ENCODE data around the gene KLHL29. TPM values are rescaled to one million over a fixed set of nuclear protein-coding genes. Genes with fewer than 3 reads are reported as not detected.

KLHL29 gene
- total RNA-seq, 1 donor from 2014 or later, result 8.4 TPM

DNA sequence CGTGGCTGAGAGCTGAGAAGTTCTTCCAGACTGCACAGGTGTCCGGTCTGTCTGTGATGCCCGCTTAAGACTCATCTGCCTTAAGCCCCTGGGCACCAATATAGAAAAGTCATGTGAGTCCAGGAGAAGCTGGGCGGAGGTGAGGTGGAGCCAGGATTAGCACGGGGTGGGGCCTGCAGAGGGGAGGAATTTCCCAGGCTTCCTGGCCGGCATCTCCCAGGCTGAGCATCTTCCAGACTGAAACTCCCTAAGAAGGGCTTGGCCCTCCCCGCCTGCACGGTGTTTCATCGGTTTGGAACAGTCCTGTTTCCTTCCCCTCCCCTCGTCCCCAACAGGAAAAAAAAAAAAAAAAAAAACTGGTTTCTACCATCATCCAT lies 271.6 kb downstream of the KLHL29 start:
- Mint-ChIP-seq H3K27me3 (ENCODE audit: low read depth) (no peaks in the 10 kb centered on the region), H3K9me3 (no peaks in the 10 kb centered on the region), H3K4me3 (no peak overlapping the region), H3K27ac (ENCODE audit: unreplicated experiment) (no peak overlapping the region), H3K36me3 (ENCODE audit: low read depth) (no peaks in the 10 kb centered on the region), H3K4me1 (peaks cover 32% of the 10 kb centered on the region)
- DNase-seq (ENCODE audit: low read depth, low spot score), result no peak
- no peak for TF ChIP-seq CTCF (conservative IDR thresholded peaks at IDR 0.05)

DNA sequence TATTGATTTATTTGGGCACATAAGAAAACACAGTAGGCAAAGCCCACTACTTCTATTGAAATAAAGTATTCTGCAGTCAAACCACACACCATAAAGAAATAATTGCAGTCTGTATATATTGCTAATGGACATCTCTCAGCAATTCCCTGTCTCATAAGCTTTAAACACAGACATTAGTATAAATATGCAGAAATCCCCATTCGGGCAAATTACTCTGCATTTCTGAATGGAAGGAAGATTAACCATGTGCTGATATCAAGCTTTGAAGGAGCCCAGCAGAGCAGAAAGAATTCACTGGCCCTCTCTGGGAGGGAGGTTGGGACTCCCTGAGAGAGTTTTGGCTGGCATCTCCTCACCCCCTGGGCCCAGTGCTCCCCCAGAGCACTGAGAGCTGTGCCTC lies 272.4 kb downstream of the KLHL29 start:
- Mint-ChIP-seq H3K36me3 (ENCODE audit: low read depth) (no peaks in the 10 kb centered on the region), H3K9me3 (no peaks in the 10 kb centered on the region), H3K27ac (ENCODE audit: unreplicated experiment) (no peak overlapping the region), H3K27me3 (ENCODE audit: low read depth) (no peaks in the 10 kb centered on the region), H3K4me1 (peaks cover 32% of the 10 kb centered on the region), H3K4me3 (no peak overlapping the region)
- DNase-seq (ENCODE audit: low read depth, low spot score), result no peak
- TF ChIP-seq CTCF (conservative IDR thresholded peaks at IDR 0.05), result no peak

- H3K27me3 Mint-ChIP-seq (ENCODE audit: low read depth), result no peaks in the 10 kb centered on the region
- no peak for DNase-seq (ENCODE audit: low read depth, low spot score)
- no peaks in the 10 kb centered on the region for H3K9me3 Mint-ChIP-seq
- no peak for TF ChIP-seq CTCF (conservative IDR thresholded peaks at IDR 0.05)
- no peak overlapping the region for H3K4me3 Mint-ChIP-seq
- H3K4me1 Mint-ChIP-seq, result peaks cover 32% of the 10 kb centered on the region
- H3K36me3 Mint-ChIP-seq (ENCODE audit: low read depth), result no peaks in the 10 kb centered on the region
- H3K27ac Mint-ChIP-seq (ENCODE audit: unreplicated experiment), result no peak overlapping the region
Observed at GRCh38 chr2:23657934-23658333, 273.0 kb downstream of the KLHL29 start.

GRCh38 chr2:23658466-23658942 lies 273.5 kb downstream of the KLHL29 start:
- no peak for TF ChIP-seq CTCF (conservative IDR thresholded peaks at IDR 0.05)
- DNase-seq (ENCODE audit: low read depth, low spot score), result no peak
- Mint-ChIP-seq H3K4me3 (no peak overlapping the region), H3K9me3 (no peaks in the 10 kb centered on the region), H3K36me3 (ENCODE audit: low read depth) (no peaks in the 10 kb centered on the region), H3K27ac (ENCODE audit: unreplicated experiment) (no peak overlapping the region), H3K27me3 (ENCODE audit: low read depth) (no peaks in the 10 kb centered on the region), H3K4me1 (peaks cover 32% of the 10 kb centered on the region)

DNA sequence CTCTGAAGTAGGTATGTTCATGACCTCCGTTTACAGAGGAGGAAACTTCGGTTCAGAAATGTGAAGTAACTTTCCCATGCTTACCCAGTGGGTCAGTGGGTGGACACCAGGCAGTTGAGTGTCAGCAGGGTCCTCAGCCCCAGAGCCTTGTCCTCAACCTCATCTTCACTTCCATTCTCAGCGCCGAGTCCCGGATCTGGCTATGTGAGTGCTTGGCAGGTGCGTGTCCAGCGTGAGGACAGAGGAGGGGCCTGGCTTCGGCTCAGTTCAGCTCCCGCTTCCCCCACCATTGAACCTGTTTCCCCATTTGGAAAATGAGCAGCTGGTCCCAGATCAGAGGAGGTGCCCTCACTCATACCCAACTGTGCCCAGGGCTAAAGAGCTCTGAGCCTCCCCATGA lies 274.3 kb downstream of the KLHL29 start:
- H3K27ac Mint-ChIP-seq (ENCODE audit: unreplicated experiment), result peak overlapping the region; percentile 75
- H3K27me3 Mint-ChIP-seq (ENCODE audit: low read depth), result no peaks in the 10 kb centered on the region
- no peak for DNase-seq (ENCODE audit: low read depth, low spot score)
- no peak for TF ChIP-seq CTCF (conservative IDR thresholded peaks at IDR 0.05)
- H3K36me3 Mint-ChIP-seq (ENCODE audit: low read depth), result no peaks in the 10 kb centered on the region
- H3K4me3 Mint-ChIP-seq, result no peak overlapping the region
- H3K9me3 Mint-ChIP-seq, result no peaks in the 10 kb centered on the region
- peaks cover 32% of the 10 kb centered on the region for H3K4me1 Mint-ChIP-seq

GRCh38 chr2:23659773-23660172 lies 274.8 kb downstream of the KLHL29 start:
- H3K27ac Mint-ChIP-seq (ENCODE audit: unreplicated experiment), result peak overlapping the region; percentile 67

More at GRCh38 chr2:23659773-23660172, 274.8 kb downstream of the KLHL29 start:
- TF ChIP-seq CTCF (conservative IDR thresholded peaks at IDR 0.05), result no peak
- Mint-ChIP-seq H3K27me3 (ENCODE audit: low read depth) (no peaks in the 10 kb centered on the region), H3K36me3 (ENCODE audit: low read depth) (no peaks in the 10 kb centered on the region), H3K9me3 (no peaks in the 10 kb centered on the region), H3K4me3 (no peak overlapping the region), H3K4me1 (peaks cover 32% of the 10 kb centered on the region)
- no peak for DNase-seq (ENCODE audit: low read depth, low spot score)
